ENCODE measurements around the gene FBN2. TPM values are rescaled to one million over a fixed set of nuclear protein-coding genes. Genes with fewer than 3 reads are reported as not detected.
"Not testable (repeated sequence)": the region's sequence is repeated elsewhere in the genome, so short reads cannot be mapped to it uniquely, and the experiment has no call there.

FBN2 gene
- total RNA-seq, 1 donor from 2014 or later, result 23.8 TPM

- intact Hi-C loops (cut with DNase I), result loop anchor here (10.0 kb wide), 1 partner anchor 138 kb away; no protein-coding TSS in a partner anchor
- no peak for ATAC-seq
Observed at GRCh38 chr5:128536254-128537220, 1.5 kb downstream of the FBN2 start.

GRCh38 chr5:128535251-128535650 lies 2.8 kb downstream of the FBN2 start:
- no peak for DNase-seq (ENCODE audit: missing footprints)
- intact Hi-C loops (cut with DNase I), result loop anchor here (10.0 kb wide), 1 partner anchor 140 kb away; no protein-coding TSS in a partner anchor
- ATAC-seq, result no peak

More at GRCh38 chr5:128536254-128537220, 1.5 kb downstream of the FBN2 start:
- DNase-seq (ENCODE audit: missing footprints), result no peak

GRCh38 chr5:128534726-128535125 lies 3.3 kb downstream of the FBN2 start:
- no peak for ATAC-seq
- intact Hi-C loops (cut with DNase I), result loop anchor here (10.0 kb wide), 1 partner anchor 140 kb away; no protein-coding TSS in a partner anchor
- no peak for DNase-seq (ENCODE audit: missing footprints)

DNA sequence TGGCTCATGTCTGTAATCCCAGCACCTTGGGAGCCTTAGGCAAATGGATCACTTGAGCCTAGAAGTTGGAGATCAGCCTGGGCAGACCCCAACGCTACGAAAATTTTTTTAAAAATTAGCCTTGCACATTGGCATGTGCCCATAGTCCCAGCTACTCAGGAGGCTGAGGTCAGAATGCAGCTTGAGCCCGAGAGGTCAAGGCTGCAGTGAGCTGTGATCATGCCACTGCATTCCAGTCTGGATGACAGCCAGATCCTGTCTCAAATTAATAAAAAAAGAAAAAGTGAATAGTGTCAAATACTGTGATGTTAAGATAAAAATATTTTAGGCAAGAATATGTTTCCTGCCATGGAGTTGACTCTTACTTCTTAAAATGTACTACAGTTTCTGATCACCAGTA lies 5.3 kb downstream of the FBN2 start:
- intact Hi-C loops (cut with DNase I), result loop anchor here (10.0 kb wide), 1 partner anchor 142 kb away; no protein-coding TSS in a partner anchor
- no peak for DNase-seq (ENCODE audit: missing footprints)
- no peak for ATAC-seq

- DNase-seq (ENCODE audit: missing footprints) (no peak), ATAC-seq (no peak)
- intact Hi-C loops (cut with DNase I), result loop anchor here (10.0 kb wide), 1 partner anchor 143 kb away; no protein-coding TSS in a partner anchor
Observed at GRCh38 chr5:128532127-128532526, 5.9 kb downstream of the FBN2 start.

DNA sequence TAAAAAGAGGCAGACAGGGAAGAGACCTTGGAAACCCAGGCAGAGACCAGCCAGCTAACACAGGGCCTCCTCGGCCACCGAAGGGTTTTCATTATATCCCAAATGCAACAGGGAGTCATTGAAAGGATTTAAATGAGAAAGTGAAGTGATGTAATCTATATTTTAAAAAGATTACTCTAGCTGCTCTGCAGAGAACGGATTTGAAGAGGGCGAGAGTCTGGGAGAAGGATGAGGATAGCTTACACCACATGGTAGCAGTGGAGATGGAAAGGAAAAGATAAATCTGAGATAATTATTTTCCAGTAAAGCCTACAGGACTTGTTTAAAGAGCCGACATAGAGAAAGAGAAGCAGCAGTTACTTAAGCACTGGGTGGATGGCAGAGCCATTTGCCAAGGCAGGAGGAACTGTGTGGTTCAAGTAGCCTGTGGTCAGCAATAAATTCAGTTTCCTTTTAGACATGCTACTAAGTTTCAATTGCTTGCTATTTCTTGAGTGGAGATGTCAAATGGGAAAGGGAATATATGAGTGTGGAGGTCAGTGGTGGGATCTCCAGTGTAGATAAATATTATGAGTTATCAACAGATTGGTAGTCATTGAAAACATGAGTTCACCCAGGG lies 9.3 kb downstream of the FBN2 start:
- no peak for ATAC-seq
- DNase-seq (ENCODE audit: missing footprints), result no peak
- intact Hi-C loops (cut with DNase I), result no loop called here

GRCh38 chr5:128528126-128528525 lies 9.9 kb downstream of the FBN2 start:
- ATAC-seq (no peak), DNase-seq (ENCODE audit: missing footprints) (no peak)
- intact Hi-C loops (cut with DNase I), result no loop called here

DNA sequence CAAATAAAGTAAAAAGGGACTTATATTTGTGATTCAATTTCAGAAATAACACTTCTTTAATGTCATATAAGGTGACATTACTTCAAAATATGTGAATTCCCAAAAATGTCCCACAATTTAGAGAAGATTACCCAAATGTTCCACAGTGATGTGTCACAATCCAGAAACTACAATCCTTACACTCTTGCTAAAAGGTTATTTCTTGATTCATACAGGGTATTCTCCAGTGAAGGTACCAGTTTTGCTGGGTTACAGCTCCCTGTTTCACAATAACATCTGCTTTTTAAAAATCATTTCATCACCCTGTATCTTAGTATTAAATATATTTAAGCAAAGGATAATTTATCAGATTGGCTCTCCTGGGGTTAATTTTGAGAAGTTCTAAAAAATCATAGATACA lies 11.0 kb downstream of the FBN2 start:
- intact Hi-C loops (cut with DNase I), result no loop called here
- ATAC-seq (no peak), DNase-seq (ENCODE audit: missing footprints) (no peak)

DNA sequence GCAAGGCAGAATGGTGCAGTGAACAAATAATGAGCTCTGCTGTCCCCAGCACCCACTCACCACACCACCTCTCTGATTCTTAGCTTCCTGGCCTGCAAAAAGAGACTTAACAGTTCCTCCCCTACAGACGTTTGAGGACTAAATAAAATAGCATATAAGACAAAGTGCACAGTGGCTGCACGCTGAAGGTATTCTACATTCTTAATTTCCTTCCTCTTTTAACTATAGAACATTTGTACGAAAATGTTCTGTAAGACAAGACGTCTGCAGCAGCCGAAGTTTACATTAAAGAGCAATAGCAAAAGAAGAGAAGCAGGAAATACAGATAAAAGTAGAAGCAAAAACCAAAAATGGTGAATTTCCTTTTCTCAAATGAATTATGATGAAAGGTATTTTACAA lies 15.7 kb downstream of the FBN2 start:
- ATAC-seq, result no peak
- DNase-seq (ENCODE audit: missing footprints), result no peak
- intact Hi-C loops (cut with DNase I), result no loop called here

DNA sequence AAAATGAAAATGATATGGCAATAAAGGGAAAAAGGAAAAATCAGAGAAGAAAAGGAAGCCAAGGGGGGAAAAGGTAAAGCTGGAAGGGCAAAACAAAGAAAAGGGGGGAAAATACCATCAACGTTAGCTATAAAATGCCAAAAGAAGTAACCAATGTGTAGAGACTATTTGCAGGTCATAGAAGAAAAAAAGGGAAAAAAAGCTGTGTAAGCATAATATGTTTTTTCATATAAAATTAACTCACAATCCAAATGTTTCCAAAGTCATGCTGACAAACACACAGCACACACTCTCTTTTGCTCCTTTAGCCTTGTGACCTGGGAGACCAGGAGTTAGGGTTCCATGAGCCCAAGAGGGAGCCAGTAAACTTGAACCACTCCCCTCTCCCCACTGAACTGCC lies 18.2 kb downstream of the FBN2 start:
- intact Hi-C loops (cut with DNase I), result no loop called here
- DNase-seq (ENCODE audit: missing footprints) (no peak), ATAC-seq (no peak)

GRCh38 chr5:128516978-128517377 lies 21.1 kb downstream of the FBN2 start:
- intact Hi-C loops (cut with DNase I), result no loop called here
- DNase-seq (ENCODE audit: missing footprints) (no peak), ATAC-seq (no peak)

GRCh38 chr5:128513806-128514205 lies 24.2 kb downstream of the FBN2 start:
- intact Hi-C loops (cut with DNase I), result no loop called here
- ATAC-seq (no peak), DNase-seq (ENCODE audit: missing footprints) (no peak)

DNA sequence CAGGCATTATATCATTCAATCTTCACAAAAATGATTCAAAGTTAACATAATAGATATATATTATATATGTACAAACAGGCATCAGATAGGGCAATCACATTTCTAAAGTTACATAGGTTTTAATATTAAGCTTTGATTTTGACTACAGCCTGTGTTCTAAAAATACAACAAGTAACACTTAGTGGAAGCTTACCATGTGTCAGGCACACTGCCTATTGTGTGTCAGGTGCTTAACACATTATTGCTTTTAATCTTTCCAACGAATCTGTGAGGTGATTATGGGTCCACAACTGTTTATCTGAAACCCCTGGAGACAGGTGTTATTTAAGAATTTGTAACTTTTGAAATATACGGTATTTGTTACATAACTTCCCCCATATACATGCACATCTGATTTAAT lies 25.2 kb downstream of the FBN2 start:
- ATAC-seq, result no peak
- DNase-seq (ENCODE audit: missing footprints), result no peak
- intact Hi-C loops (cut with DNase I), result no loop called here

GRCh38 chr5:128506643-128507042 lies 31.4 kb downstream of the FBN2 start:
- DNase-seq (ENCODE audit: missing footprints) (no peak), ATAC-seq (no peak)
- intact Hi-C loops (cut with DNase I), result no loop called here

DNA sequence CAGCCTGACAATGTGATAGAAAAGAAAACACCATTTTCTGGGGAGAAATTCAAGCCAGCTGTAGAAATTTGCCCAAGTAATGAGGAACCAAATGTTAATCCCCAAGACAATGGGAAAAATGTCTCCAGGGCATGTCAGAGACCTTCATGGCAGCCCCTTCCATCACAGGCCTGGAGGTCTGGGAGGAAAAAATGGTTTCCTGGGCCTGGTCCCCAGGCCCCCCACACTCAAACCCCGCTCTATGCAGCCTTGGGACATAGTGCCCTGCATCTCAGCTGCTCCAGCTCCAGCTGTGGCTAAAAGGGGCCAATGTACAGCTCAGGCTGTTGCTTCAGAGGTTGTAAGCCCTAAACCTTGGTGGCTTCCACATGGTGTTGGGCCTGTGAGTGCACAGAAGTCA lies 34.3 kb downstream of the FBN2 start:
- ATAC-seq; DNase-seq (ENCODE audit: missing footprints); intact Hi-C loops (cut with DNase I): not testable (repeated sequence)

- ATAC-seq (no peak), DNase-seq (ENCODE audit: missing footprints) (no peak)
- intact Hi-C loops (cut with DNase I), result loop anchor here (2.0 to 10.0 kb wide), 2 partner anchors 104 to 286 kb away; no protein-coding TSS in a partner anchor
Observed at GRCh38 chr5:128498844-128499455, 39.1 kb downstream of the FBN2 start.

DNA sequence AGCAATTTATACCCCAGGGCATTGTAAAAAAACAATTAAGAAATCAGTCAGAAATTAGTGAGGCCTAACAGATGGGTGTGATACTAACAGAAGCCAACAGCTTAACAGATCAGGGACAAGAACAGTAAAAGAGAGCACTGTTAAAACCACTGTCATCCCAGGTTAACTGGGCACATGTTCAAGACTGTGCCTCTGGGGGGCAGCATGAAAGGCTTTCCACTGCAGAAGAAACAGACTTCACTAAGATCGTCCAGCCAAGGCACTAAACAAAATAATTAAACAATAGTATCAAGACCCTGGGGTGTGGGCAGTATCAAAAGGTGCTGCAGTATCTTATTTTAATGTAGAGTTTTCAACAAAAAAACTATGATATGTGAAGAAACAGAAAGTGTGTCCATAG lies 43.5 kb downstream of the FBN2 start:
- intact Hi-C loops (cut with DNase I), result loop anchor here (10.0 kb wide), 1 partner anchor 100 kb away; no protein-coding TSS in a partner anchor
- DNase-seq (ENCODE audit: missing footprints) (no peak), ATAC-seq (no peak)

- intact Hi-C loops (cut with DNase I), result loop anchor here (10.0 kb wide), 1 partner anchor 99 kb away; no protein-coding TSS in a partner anchor
- ATAC-seq, result peak; percentile 31
Observed at GRCh38 chr5:128493657-128494329, 44.3 kb downstream of the FBN2 start.

DNA sequence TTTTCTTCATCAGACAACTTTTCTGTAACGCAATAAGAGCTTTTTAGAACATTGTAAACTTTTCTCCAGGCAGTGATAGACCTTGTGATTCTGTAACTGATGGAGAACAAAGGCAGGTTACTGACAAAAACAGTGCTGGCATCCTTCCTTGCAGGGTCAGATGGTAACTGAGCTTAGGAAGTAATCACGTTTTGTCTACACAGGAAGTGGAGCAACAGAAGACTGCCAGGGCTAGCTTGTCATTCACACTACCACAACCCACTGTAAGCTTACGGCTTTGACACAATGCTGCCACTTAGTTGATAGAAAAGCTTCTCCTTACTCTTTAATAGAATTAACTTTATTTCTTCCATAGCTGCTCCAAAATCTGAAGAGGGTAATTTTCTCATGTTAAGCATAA lies 46.8 kb downstream of the FBN2 start:
- ATAC-seq, result no peak
- intact Hi-C loops (cut with DNase I), result loop anchor here (10.0 kb wide), 1 partner anchor 96 kb away; no protein-coding TSS in a partner anchor
- DNase-seq (ENCODE audit: missing footprints), result no peak

More at GRCh38 chr5:128493657-128494329, 44.3 kb downstream of the FBN2 start:
- no peak for DNase-seq (ENCODE audit: missing footprints)

Data from Right ventricle myocardium inferior (tissue), 1 donor.